ES-I3 (cell line): Measurements from ENCODE around the gene CCDC172.

ENCODE experiments used
- H3K36me3 ChIP-seq: 2 replicates; pipeline ENCODE4 v1.6.1; 2013; ENCODE audit warnings: mild to moderate bottlenecking, low read length, control low read depth, moderate library complexity; ENCODE audit not compliant: insufficient read depth
- H3K4me1 ChIP-seq: 2 replicates; pipeline ENCODE4 v1.6.1; 2013; ENCODE audit warnings: mild to moderate bottlenecking, control low read depth, low read length; ENCODE audit not compliant: insufficient read depth
- H3K9ac ChIP-seq: 2 replicates; pipeline ENCODE4 v1.6.1; 2013; ENCODE audit warnings: low read depth, mild to moderate bottlenecking, low read length, moderate library complexity
- H3K9me3 ChIP-seq: 2 replicates; pipeline ENCODE4 v1.6.1; 2013; ENCODE audit warnings: mild to moderate bottlenecking, low read length, moderate library complexity; ENCODE audit not compliant: control insufficient read depth, insufficient read depth

CCDC172 gene

GRCh38 chr10:116324227-116324950 is at the start of gene CCDC172:
TSS of gene CCDC172 (plus strand) at chr10:116324448. CDS start at chr10:116325012, 564 bp downstream.
- peak within 1 kb of the TSS; percentile 32; the same call in 1 of the 2 replicates for H3K9ac ChIP-seq
- peaks cover 6% of the 10 kb centered on the region; the same call in 1 of the 2 replicates for H3K4me1 ChIP-seq

GRCh38 chr10:116276981-116277380 is 47.3 kb upstream of the CCDC172 start:
- Histone ChIP-seq H3K9me3 (no peaks in the 10 kb centered on the region; the same call in 1 of the 2 replicates), H3K9ac (no peak overlapping the region), H3K36me3 (no peaks in the 10 kb centered on the region), H3K4me1 (no peaks in the 10 kb centered on the region)

More at GRCh38 chr10:116324227-116324950, at the start of gene CCDC172:
- Histone ChIP-seq H3K36me3 (no peaks in the 10 kb centered on the region), H3K9me3 (no peaks in the 10 kb centered on the region)

- Histone ChIP-seq H3K9ac (no peak overlapping the region), H3K36me3 (no peaks in the 10 kb centered on the region), H3K4me1 (no peaks in the 10 kb centered on the region), H3K9me3 (no peaks in the 10 kb centered on the region)
These were observed 45.4 kb upstream of the CCDC172 start for GRCh38 chr10:116278846-116279245.

GRCh38 chr10:116281775-116282174 is 42.5 kb upstream of the CCDC172 start:
- Histone ChIP-seq H3K9ac (no peak overlapping the region), H3K4me1 (no peaks in the 10 kb centered on the region), H3K9me3 (no peaks in the 10 kb centered on the region), H3K36me3 (no peaks in the 10 kb centered on the region)

- no peaks in the 10 kb centered on the region for H3K9me3 ChIP-seq
- H3K36me3 ChIP-seq: no peaks in the 10 kb centered on the region
- no peaks in the 10 kb centered on the region for H3K4me1 ChIP-seq
- no peak overlapping the region for H3K9ac ChIP-seq
These were observed 37.5 kb upstream of the CCDC172 start for GRCh38 chr10:116286626-116287200.

GRCh38 chr10:116287906-116288501 is 36.2 kb upstream of the CCDC172 start:
- Histone ChIP-seq H3K9me3 (no peaks in the 10 kb centered on the region), H3K4me1 (no peaks in the 10 kb centered on the region), H3K9ac (no peak overlapping the region), H3K36me3 (no peaks in the 10 kb centered on the region)

- Histone ChIP-seq H3K4me1 (no peaks in the 10 kb centered on the region), H3K9me3 (no peaks in the 10 kb centered on the region), H3K9ac (no peak overlapping the region), H3K36me3 (no peaks in the 10 kb centered on the region)
These were observed 34.6 kb upstream of the CCDC172 start for GRCh38 chr10:116289652-116290051.

- no peaks in the 10 kb centered on the region for H3K4me1 ChIP-seq
These were observed 31.8 kb upstream of the CCDC172 start for GRCh38 chr10:116292493-116292892.

GRCh38 chr10:116296291-116296721 is 27.9 kb upstream of the CCDC172 start:
- no peak overlapping the region for H3K9ac ChIP-seq
- no peaks in the 10 kb centered on the region for H3K36me3 ChIP-seq
- no peaks in the 10 kb centered on the region for H3K9me3 ChIP-seq
- no peaks in the 10 kb centered on the region for H3K4me1 ChIP-seq

More at GRCh38 chr10:116292493-116292892, 31.8 kb upstream of the CCDC172 start:
- H3K36me3 ChIP-seq: no peaks in the 10 kb centered on the region
- no peak overlapping the region for H3K9ac ChIP-seq
- no peaks in the 10 kb centered on the region for H3K9me3 ChIP-seq

GRCh38 chr10:116298586-116298985 is 25.7 kb upstream of the CCDC172 start:
- H3K9me3 ChIP-seq: no peaks in the 10 kb centered on the region
- no peaks in the 10 kb centered on the region for H3K36me3 ChIP-seq
- no peak overlapping the region for H3K9ac ChIP-seq
- H3K4me1 ChIP-seq: no peaks in the 10 kb centered on the region

- no peaks in the 10 kb centered on the region for H3K4me1 ChIP-seq
- no peaks in the 10 kb centered on the region for H3K36me3 ChIP-seq
- H3K9ac ChIP-seq: no peak overlapping the region
- no peaks in the 10 kb centered on the region for H3K9me3 ChIP-seq
These were observed 23.7 kb upstream of the CCDC172 start for GRCh38 chr10:116300542-116300941.

GRCh38 chr10:116304923-116305322 is 19.3 kb upstream of the CCDC172 start:
- no peaks in the 10 kb centered on the region for H3K9me3 ChIP-seq

GRCh38 chr10:116306847-116307246 is 17.4 kb upstream of the CCDC172 start:
- Histone ChIP-seq H3K9ac (no peak overlapping the region), H3K9me3 (no peaks in the 10 kb centered on the region), H3K36me3 (no peaks in the 10 kb centered on the region), H3K4me1 (no peaks in the 10 kb centered on the region)

More at GRCh38 chr10:116304923-116305322, 19.3 kb upstream of the CCDC172 start:
- Histone ChIP-seq H3K4me1 (no peaks in the 10 kb centered on the region), H3K36me3 (no peaks in the 10 kb centered on the region), H3K9ac (no peak overlapping the region)

- Histone ChIP-seq H3K9ac (no peak overlapping the region), H3K9me3 (no peaks in the 10 kb centered on the region), H3K36me3 (no peaks in the 10 kb centered on the region), H3K4me1 (no peaks in the 10 kb centered on the region)
These were observed 16.8 kb upstream of the CCDC172 start for GRCh38 chr10:116307455-116307854.

- H3K36me3 ChIP-seq: no peaks in the 10 kb centered on the region
- no peaks in the 10 kb centered on the region for H3K9me3 ChIP-seq
- H3K4me1 ChIP-seq: no peaks in the 10 kb centered on the region
These were observed 13.2 kb upstream of the CCDC172 start for GRCh38 chr10:116311016-116311415.

More at GRCh38 chr10:116311016-116311415, 13.2 kb upstream of the CCDC172 start:
- H3K9ac ChIP-seq: no peak overlapping the region
